Measurements from ENCODE around the gene SPINT1.

DNA sequence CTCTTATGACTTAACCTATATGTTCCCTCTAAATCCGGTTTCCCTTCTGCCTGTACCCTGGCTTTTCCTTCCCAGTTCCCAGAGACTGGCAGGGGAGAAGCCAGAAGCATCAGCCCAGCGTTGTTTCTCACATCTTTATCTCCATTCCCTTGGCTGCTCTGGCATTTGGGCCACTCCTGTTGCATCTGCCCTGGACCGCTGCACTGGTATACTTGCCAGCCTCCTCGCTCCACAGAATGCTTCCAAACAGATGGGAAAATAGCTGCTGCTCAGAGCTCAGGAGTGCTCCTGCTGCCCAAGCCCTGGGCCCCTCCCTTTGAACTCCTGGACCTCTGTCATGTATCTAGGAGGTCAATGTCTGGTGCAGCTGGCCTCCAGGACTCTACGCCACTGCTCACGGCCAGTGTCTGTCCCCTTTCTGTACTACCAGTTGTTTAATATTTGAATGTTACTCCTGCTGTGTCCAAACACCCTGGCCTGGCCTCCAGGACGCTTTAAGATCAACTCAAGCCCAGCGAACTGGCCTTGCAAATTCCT is 6.8 kb downstream of the SPINT1 start:
- TF ChIP-seq CTCF (IDR thresholded peaks at IDR 0.05) (no peak), EP300 (IDR thresholded peaks at IDR 0.05; ENCODE audit: low read depth) (no peak), POLR2A (IDR thresholded peaks at IDR 0.05) (no peak)

Data from transverse colon (tissue), 3 donors.